K562 (cell line): ENCODE data around the gene ATM. TPM values are rescaled to one million over a fixed set of nuclear protein-coding genes. Genes with fewer than 3 reads are reported as not detected.

Experiments used
- ATAC-seq: fragments of 200-7000 bp; cut with Tn5 transposase; 3 replicates; pipeline ENCODE4 v1.9.1; 2020; ENCODE audit warnings: moderate library complexity
- BruUV-seq: library from RNA; stranded (reverse); fragments of 400-500 nt; replicated peaks from 2 replicates; lab custom pipeline; 2021; lab: Mats Ljungman, UMichigan
- CTCF ChIA-PET: fragments of 300-600 bp; formaldehyde crosslinking; extraction: SDS; loops from one replicate; lab custom pipeline; 2021; ENCODE audit warnings: low intra/inter-chr PET ratio; lab: Yijun Ruan, JAX
- POLR2A ChIA-PET: fragments of 300-600, 350-650 bp; sonication (Branson Sonifier 250); formaldehyde crosslinking; extraction: SDS; loops from one replicate; lab custom pipeline; 2021; ENCODE audit warnings: antibody characterized with exemption, inconsistent platforms; lab: Yijun Ruan, JAX
- DNase-seq, 4 experiments: peaks; one replicate each; pipeline versions ENCODE4 v3.0.0 to v3.0.0-alpha.2; 2011 to 2018; ENCODE audit warnings: low spot score in 3 of 4, mixed read lengths in 3 of 4; ENCODE audit errors: extremely low read depth in 1 of 4
- FAIRE-seq: peaks from 2 replicates; lab custom pipeline; 2011; peaks lifted over from hg19 to GRCh38; lab: Jason Lieb, UNC
- H2AFZ ChIP-seq: 2 replicates; pipeline ENCODE4 v1.6.0; 2011; ENCODE audit warnings: low read depth, low read length, control low read depth, inconsistent platforms
- H3K27ac ChIP-seq: fragments of 200-600 bp; 3 replicates; pipeline ENCODE4 v1.8.0; 2011; ENCODE audit warnings: low read depth, mild to moderate bottlenecking, control low read depth, inconsistent platforms, low read length, moderate library complexity, mixed read lengths; ENCODE audit errors: extremely low read depth
- H3K27me3 ChIP-seq, 2 experiments: fragments of 300-600 bp in 1 of 2; 2 replicates in 1 of 2; 3 replicates in 1 of 2; pipeline versions ENCODE4 v1.6.0 to v1.8.0; 2011; ENCODE audit warnings: inconsistent platforms in 2 of 2, low read length in 2 of 2, mild to moderate bottlenecking in 1 of 2, mixed read lengths in 1 of 2, moderate library complexity in 1 of 2; ENCODE audit not compliant: control insufficient read depth in 2 of 2, insufficient read depth in 2 of 2
- H3K36me3 ChIP-seq: fragments of 300-600 bp; 3 replicates; pipeline ENCODE4 v1.8.0; 2011; ENCODE audit warnings: mild to moderate bottlenecking, low read length, inconsistent platforms; ENCODE audit not compliant: control insufficient read depth, insufficient read depth
- H3K4me1 ChIP-seq, 2 experiments: fragments of 200-600 bp in 1 of 2; replicated peaks in 1 of 2; 2 replicates in 1 of 2; 3 replicates in 1 of 2; pipeline versions ENCODE4 v1.5.1 to v1.8.0; 2011; ENCODE audit warnings: inconsistent platforms in 2 of 2, low read length in 2 of 2, mild to moderate bottlenecking in 1 of 2, mixed read lengths in 1 of 2, moderate library complexity in 1 of 2; ENCODE audit not compliant: control insufficient read depth in 2 of 2, insufficient read depth in 2 of 2
- H3K4me2 ChIP-seq: 2 replicates; pipeline ENCODE4 v1.6.1; 2011; ENCODE audit warnings: low read length, control low read depth, inconsistent platforms, mixed read lengths; ENCODE audit not compliant: insufficient read depth
- H3K4me3 ChIP-seq: fragments of 200-600 bp; sonication (generic), shearing (Covaris generic); 2 replicates; pipeline ENCODE4 v1.5.1; 2016; ENCODE audit warnings: control low read depth, inconsistent platforms
- H3K79me2 ChIP-seq: fragments of 200-600 bp; 3 replicates; pipeline ENCODE4 v1.8.0; 2011; ENCODE audit warnings: low read length, inconsistent platforms; ENCODE audit not compliant: control insufficient read depth, insufficient read depth
- H3K9ac ChIP-seq, 2 experiments: 2 replicates each; pipeline versions ENCODE4 v1.6.0 to v1.6.1; 2011; ENCODE audit warnings: low read depth in 2 of 2, low read length in 2 of 2, control low read depth in 1 of 2, inconsistent platforms in 1 of 2, mild to moderate bottlenecking in 1 of 2, mixed read lengths in 1 of 2; ENCODE audit not compliant: insufficient read depth in 1 of 2
- H3K9me1 ChIP-seq: one replicate; pipeline ENCODE4 v1.6.0; 2011; ENCODE audit warnings: inconsistent platforms, mild to moderate bottlenecking, low read length, moderate library complexity; ENCODE audit not compliant: control insufficient read depth, insufficient read depth
- H3K9me3 ChIP-seq: replicated peaks from 2 replicates; pipeline ENCODE4 v1.5.1; 2011; ENCODE audit warnings: low read depth, low read length, inconsistent platforms; ENCODE audit not compliant: control insufficient read depth, insufficient read depth
- H4K20me1 ChIP-seq: replicated peaks from 2 replicates; pipeline ENCODE4 v1.6.1; 2011; ENCODE audit warnings: low read length, inconsistent platforms, mixed read lengths; ENCODE audit not compliant: control insufficient read depth, insufficient read depth
- ARID3B ChIP-seq: fragments of 250-450 bp; sonication (Bioruptor Pico); IDR thresholded peaks from 2 replicates; pipeline ENCODE4 v1.4.0; 2020; ENCODE audit warnings: borderline replicate concordance
- CREB1 ChIP-seq, 2 experiments: sonication (generic) in 1 of 2; formaldehyde crosslinking in 1 of 2; IDR thresholded peaks; 2 replicates each; pipeline versions ENCODE4 v1.6.1 to v1.8.0; 2012 to 2022; ENCODE audit warnings: inconsistent platforms in 1 of 2, mild to moderate bottlenecking in 1 of 2, missing genetic modification reagents in 1 of 2, moderate library complexity in 1 of 2
- RAD21 ChIP-seq, 2 experiments: fragments of 250-450 bp in 1 of 2; fragments of 450-650 bp in 1 of 2; sonication (Bioruptor Pico) in 1 of 2; formaldehyde crosslinking in 1 of 2; IDR thresholded peaks in 1 of 2; conservative IDR thresholded peaks in 1 of 2; 2 replicates each; pipeline versions ENCODE4 v1.4.0 to v1.8.0; 2020 to 2022; ENCODE audit warnings: mild to moderate bottlenecking in 2 of 2, moderate library complexity in 1 of 2
- RFX7 ChIP-seq: fragments of 250-450 bp; sonication (Bioruptor Pico); IDR thresholded peaks from 2 replicates; pipeline ENCODE4 v1.5.1; 2021; ENCODE audit warnings: mild to moderate bottlenecking
- ZNF318 ChIP-seq, 2 experiments: fragments of 450-650 bp; IDR thresholded peaks; 2 replicates each; pipeline ENCODE4 v1.6.1; 2016; ENCODE audit warnings: mild to moderate bottlenecking in 2 of 2, borderline replicate concordance in 1 of 2, low read depth in 1 of 2, moderate library complexity in 1 of 2
- WGBS: fragments of 100-300 bp; shearing (Covaris generic); methylation state at CpG from one replicate; pipeline ENCODE4 v1.1.6; 2016; ENCODE audit warnings: low coverage, mixed read lengths; ENCODE audit not compliant: insufficient coverage; ENCODE audit errors: missing lambda C conversion rate; 5-methylcytosine and 5-hydroxymethylcytosine counted together
- in situ Hi-C: fragments of 300-500 bp; cut with MboI; formaldehyde crosslinking; loops from 4 replicates; pipeline ENCODE4 v1.15.0; 2018; ENCODE audit warnings: inconsistent platforms, mixed read lengths
- intact Hi-C: fragments of 100-400 bp; cut with micrococcal nuclease; formaldehyde crosslinking; loops from 2 replicates; pipeline ENCODE4 v1.14.2; 2022
- polyA plus RNA-seq, 8 experiments: library from polyadenylated mRNA; depleted of rRNA in 4 of 8; stranded (reverse) in 5 of 8; unstranded in 3 of 8; fragments of >200 nt; fragmentation: Nextera tagmentation in 2 of 8; fragmentation: Illumina TruSeq in 1 of 8; extraction: Ambion mirVana in 2 of 8; extraction: Trizol in 1 of 8; gene quantifications; 2 replicates each; pipeline versions ENCODE4 v1.2.1 to v1.2.3, GENCODE V29; 2011 to 2014; ENCODE audit warnings: inconsistent platforms in 1 of 8, missing spikeins in 1 of 8
- total RNA-seq, 7 experiments: library from RNA; depleted of rRNA in 6 of 7; stranded (reverse); fragments of >200 nt in 6 of 7; fragmentation: Illumina TruSeq in 2 of 7; extraction: Trizol in 2 of 7; gene quantifications; 2 replicates each; pipeline versions ENCODE4 v1.2.1 to v1.2.3, GENCODE V29; 2011 to 2021; ENCODE audit warnings: low replicate concordance in 1 of 7

Gene ATM
- total and polyA plus RNA-seq, 9 of the 15 experiments (the other 6 are each of a cell fraction or from before 2014, with no cell fraction given), result 8.3 to 46.8 (median 26.2) TPM

- H3K9me3 ChIP-seq, result peaks cover 29% of the 10 kb centered on the region
- H3K4me3 ChIP-seq, result no peak overlapping the region
- DNase-seq (no peak), FAIRE-seq (no peak), ATAC-seq (no peak)
- peaks cover 76% of the 10 kb centered on the region for H3K36me3 ChIP-seq
- BruUV-seq, result no TSS peak
- in situ Hi-C loops (no loop called here), intact Hi-C loops (no loop called here)
- ChIA-PET POLR2A (interaction anchor here (0.7 to 1.0 kb wide), 2 partner anchors 11 to 42 kb away, joined by 3 read pairs; no protein-coding TSS in a partner anchor), CTCF (no interaction called here)
- peaks cover 95% of the 10 kb centered on the region for H3K79me2 ChIP-seq
- H3K4me1 ChIP-seq, result peaks cover 7 to 28% of the 10 kb centered on the region in 2 experiments
- TF ChIP-seq CREB1 (IDR thresholded peaks at IDR 0.05) (no peak), CREB1 (CRISPR knock-in tag; IDR thresholded peaks at IDR 0.05) (no peak), RAD21 (CRISPR knock-in tag; conservative IDR thresholded peaks at IDR 0.05 in 1 of 2, IDR thresholded peaks at IDR 0.05 in 1 of 2) (no peak), ZNF318 (IDR thresholded peaks at IDR 0.05; ENCODE audit: borderline replicate concordance in 1 of 2, low read depth in 1 of 2) (no peak), ARID3B (CRISPR knock-in tag) (no peak), RFX7 (CRISPR knock-in tag) (no peak)
- H3K27ac ChIP-seq, result no peak overlapping the region
- no peaks in the 10 kb centered on the region for H3K27me3 ChIP-seq
- H3K9ac ChIP-seq, result no peak overlapping the region
- no peak overlapping the region for H3K4me2 ChIP-seq
- H4K20me1 ChIP-seq, result peaks cover 6% of the 10 kb centered on the region; the same call in 1 of the 2 replicates
- no peak overlapping the region for H2AFZ ChIP-seq
- peaks cover 3% of the 10 kb centered on the region for H3K9me1 ChIP-seq
- 90% methylated on average over 9 of the region's 9 CpGs for WGBS
Measured at GRCh38 chr11:108204376-108204775, 18.5 kb upstream of the ATM start.
